Subcutaneous abdominal adipose tissue (tissue), 5 donors: Measurements from ENCODE around the gene EEFSEC.
A peak's percentile ranks its signal among the peaks of the same experiment; 100 is the strongest.

Experiments used
- H3K27ac ChIP-seq: one replicate; pipeline ENCODE4 v1.7.0; 2013; ENCODE audit warnings: low read depth, mild to moderate bottlenecking, inconsistent platforms, low read length, moderate library complexity
- H3K27me3 ChIP-seq, 5 donors: one replicate each; pipeline ENCODE4 v1.7.0; 2013; ENCODE audit warnings: low read length in 5 of 5, inconsistent platforms in 1 of 5; ENCODE audit not compliant: control insufficient read depth in 5 of 5, insufficient read depth in 4 of 5
- H3K36me3 ChIP-seq, 5 donors: one replicate each; pipeline ENCODE4 v1.7.0; 2013; ENCODE audit warnings: low read length in 5 of 5; ENCODE audit not compliant: control insufficient read depth in 5 of 5, insufficient read depth in 5 of 5
- H3K4me1 ChIP-seq, 5 donors: one replicate each; pipeline ENCODE4 v1.7.0; 2013; ENCODE audit warnings: low read length in 5 of 5, mild to moderate bottlenecking in 3 of 5, moderate library complexity in 1 of 5; ENCODE audit not compliant: control insufficient read depth in 5 of 5, insufficient read depth in 5 of 5
- H3K4me3 ChIP-seq, 5 donors: one replicate each; pipeline ENCODE4 v1.7.0; 2013; ENCODE audit warnings: low read length in 5 of 5, low read depth in 1 of 5
- H3K9ac ChIP-seq, 5 donors: one replicate each; pipeline ENCODE4 v1.7.0; 2013; ENCODE audit warnings: low read length in 5 of 5, mild to moderate bottlenecking in 4 of 5, moderate library complexity in 3 of 5
- H3K9me3 ChIP-seq, 5 donors: one replicate each; pipeline ENCODE4 v1.7.0; 2013; ENCODE audit warnings: low read length in 5 of 5; ENCODE audit not compliant: control insufficient read depth in 5 of 5
- donor health status: healthy.
- donor health status: healthy.
- donor health status: healthy.
- donor health status: healthy.
- donor health status: healthy.

Gene EEFSEC

GRCh38 chr3:128226186-128226725, 73.0 kb downstream of the EEFSEC start:
- Histone ChIP-seq H3K36me3 (no peaks in the 10 kb centered on the region), H3K4me1 (peaks cover 0 to 8% (median 0%) of the 10 kb centered on the region in 5 donors), H3K27me3 (no peaks in the 10 kb centered on the region), H3K4me3 (no peak overlapping the region), H3K9ac (no peak overlapping the region), H3K9me3 (peaks cover 2 to 13% (median 8%) of the 10 kb centered on the region in 5 donors), H3K27ac (no peak overlapping the region)

- Histone ChIP-seq H3K27ac (no peak overlapping the region), H3K9me3 (peaks cover 2 to 13% (median 8%) of the 10 kb centered on the region in 5 donors), H3K9ac (no peak overlapping the region), H3K4me1 (peaks cover 0 to 8% (median 0%) of the 10 kb centered on the region in 5 donors), H3K4me3 (no peak overlapping the region), H3K27me3 (no peaks in the 10 kb centered on the region), H3K36me3 (no peaks in the 10 kb centered on the region)
Observed at GRCh38 chr3:128226795-128227395, 73.6 kb downstream of the EEFSEC start.

- H3K27ac ChIP-seq, result no peak overlapping the region
Observed at GRCh38 chr3:128227507-128227906, 74.2 kb downstream of the EEFSEC start.

GRCh38 chr3:128228366-128228910, 75.2 kb downstream of the EEFSEC start:
- H3K27me3 ChIP-seq, result no peaks in the 10 kb centered on the region
- H3K27ac ChIP-seq, result no peak overlapping the region
- H3K9ac ChIP-seq, result no peak overlapping the region
- H3K9me3 ChIP-seq, result peaks cover 0 to 3% (median 2%) of the 10 kb centered on the region in 5 donors
- H3K4me3 ChIP-seq, result no peak overlapping the region
- H3K4me1 ChIP-seq, result peaks cover 0 to 8% (median 2%) of the 10 kb centered on the region in 5 donors
- no peaks in the 10 kb centered on the region for H3K36me3 ChIP-seq

More at GRCh38 chr3:128227507-128227906, 74.2 kb downstream of the EEFSEC start:
- H3K36me3 ChIP-seq, result no peaks in the 10 kb centered on the region
- peaks cover 0 to 8% (median 2%) of the 10 kb centered on the region in 5 donors for H3K4me1 ChIP-seq
- H3K9ac ChIP-seq, result no peak overlapping the region
- H3K9me3 ChIP-seq, result peaks cover 2 to 11% (median 8%) of the 10 kb centered on the region in 5 donors
- H3K27me3 ChIP-seq, result no peaks in the 10 kb centered on the region
- H3K4me3 ChIP-seq, result no peak overlapping the region

GRCh38 chr3:128229106-128229857, 76.0 kb downstream of the EEFSEC start:
- Histone ChIP-seq H3K27ac (no peak overlapping the region), H3K4me3 (no peak overlapping the region), H3K9me3 (no peaks in the 10 kb centered on the region), H3K27me3 (no peaks in the 10 kb centered on the region), H3K4me1 (peaks cover 0 to 8% (median 2%) of the 10 kb centered on the region in 5 donors), H3K36me3 (no peaks in the 10 kb centered on the region), H3K9ac (no peak overlapping the region)

- Histone ChIP-seq H3K36me3 (no peaks in the 10 kb centered on the region), H3K27me3 (no peaks in the 10 kb centered on the region), H3K9me3 (no peaks in the 10 kb centered on the region), H3K9ac (peak overlapping the region in 1 of 5 donors; percentile 3), H3K4me3 (no peak overlapping the region), H3K27ac (no peak overlapping the region), H3K4me1 (peaks cover 0 to 8% (median 2%) of the 10 kb centered on the region in 5 donors)
Observed at GRCh38 chr3:128231606-128232005, 78.3 kb downstream of the EEFSEC start.

- peaks cover 1 to 11% (median 4%) of the 10 kb centered on the region in 5 donors for H3K4me1 ChIP-seq
- no peaks in the 10 kb centered on the region for H3K36me3 ChIP-seq
- no peak overlapping the region for H3K27ac ChIP-seq
- no peaks in the 10 kb centered on the region for H3K27me3 ChIP-seq
- no peak overlapping the region for H3K4me3 ChIP-seq
- H3K9ac ChIP-seq, result no peak overlapping the region
- H3K9me3 ChIP-seq, result no peaks in the 10 kb centered on the region
Observed at GRCh38 chr3:128232376-128233178, 79.3 kb downstream of the EEFSEC start.

- H3K36me3 ChIP-seq, result no peaks in the 10 kb centered on the region
- H3K27me3 ChIP-seq, result no peaks in the 10 kb centered on the region
- H3K9me3 ChIP-seq, result no peaks in the 10 kb centered on the region
- H3K4me3 ChIP-seq, result no peak overlapping the region
- H3K27ac ChIP-seq, result no peak overlapping the region
- peaks cover 3 to 19% (median 17%) of the 10 kb centered on the region in 5 donors for H3K4me1 ChIP-seq
- no peak overlapping the region for H3K9ac ChIP-seq
Observed at GRCh38 chr3:128235207-128235926, 82.1 kb downstream of the EEFSEC start.

GRCh38 chr3:128236657-128237056, 83.4 kb downstream of the EEFSEC start:
- Histone ChIP-seq H3K27ac (no peak overlapping the region), H3K9ac (no peak overlapping the region), H3K9me3 (no peaks in the 10 kb centered on the region), H3K4me1 (peaks cover 3 to 19% (median 17%) of the 10 kb centered on the region in 5 donors), H3K4me3 (no peak overlapping the region), H3K36me3 (no peaks in the 10 kb centered on the region), H3K27me3 (no peaks in the 10 kb centered on the region)
